ENCODE data around the gene MAGI2.

MAGI2 gene

GRCh38 chr7:79376299-79377025 is 77.0 kb downstream of the MAGI2 start:
- H3K27ac Mint-ChIP-seq, result no peak overlapping the region
- H3K36me3 Mint-ChIP-seq (ENCODE audit: low read depth), result no peaks in the 10 kb centered on the region
- H3K4me3 Mint-ChIP-seq, result no peak overlapping the region
- H3K4me1 Mint-ChIP-seq (ENCODE audit: low read depth), result no peaks in the 10 kb centered on the region
- no peak for DNase-seq
- peaks cover 6% of the 10 kb centered on the region for H3K9me3 Mint-ChIP-seq
- no peaks in the 10 kb centered on the region for H3K27me3 Mint-ChIP-seq

GRCh38 chr7:79361214-79361613 is 92.3 kb downstream of the MAGI2 start:
- H3K27me3 Mint-ChIP-seq, result no peaks in the 10 kb centered on the region
- DNase-seq, result no peak
- no peaks in the 10 kb centered on the region for H3K4me1 Mint-ChIP-seq (ENCODE audit: low read depth)
- peaks cover 5% of the 10 kb centered on the region for H3K9me3 Mint-ChIP-seq
- H3K4me3 Mint-ChIP-seq, result no peak overlapping the region
- H3K36me3 Mint-ChIP-seq (ENCODE audit: low read depth), result no peaks in the 10 kb centered on the region
- no peak overlapping the region for H3K27ac Mint-ChIP-seq

- no peak for DNase-seq
- Mint-ChIP-seq H3K27me3 (no peaks in the 10 kb centered on the region), H3K27ac (no peak overlapping the region), H3K9me3 (peaks cover 5% of the 10 kb centered on the region), H3K36me3 (ENCODE audit: low read depth) (no peaks in the 10 kb centered on the region), H3K4me3 (no peak overlapping the region), H3K4me1 (ENCODE audit: low read depth) (no peaks in the 10 kb centered on the region)
Measured at GRCh38 chr7:79359827-79360226, 93.6 kb downstream of the MAGI2 start.

GRCh38 chr7:79357101-79357500 is 96.4 kb downstream of the MAGI2 start:
- no peaks in the 10 kb centered on the region for H3K4me1 Mint-ChIP-seq (ENCODE audit: low read depth)
- H3K36me3 Mint-ChIP-seq (ENCODE audit: low read depth), result no peaks in the 10 kb centered on the region
- peaks cover 4% of the 10 kb centered on the region for H3K9me3 Mint-ChIP-seq
- no peak for DNase-seq
- no peaks in the 10 kb centered on the region for H3K27me3 Mint-ChIP-seq
- no peak overlapping the region for H3K27ac Mint-ChIP-seq
- H3K4me3 Mint-ChIP-seq, result no peak overlapping the region

- Mint-ChIP-seq H3K27me3 (no peaks in the 10 kb centered on the region), H3K36me3 (ENCODE audit: low read depth) (no peaks in the 10 kb centered on the region), H3K4me1 (ENCODE audit: low read depth) (no peaks in the 10 kb centered on the region), H3K27ac (no peak overlapping the region), H3K9me3 (no peaks in the 10 kb centered on the region), H3K4me3 (no peak overlapping the region)
- DNase-seq, result no peak
Measured at GRCh38 chr7:79353720-79354468, 99.6 kb downstream of the MAGI2 start.

- H3K27ac Mint-ChIP-seq, result no peak overlapping the region
- no peaks in the 10 kb centered on the region for H3K27me3 Mint-ChIP-seq
- no peak for DNase-seq
Measured at GRCh38 chr7:79352323-79352722, 101.1 kb downstream of the MAGI2 start.

GRCh38 chr7:79347351-79347750 is 106.1 kb downstream of the MAGI2 start:
- DNase-seq, result no peak
- H3K27me3 Mint-ChIP-seq, result no peaks in the 10 kb centered on the region
- no peaks in the 10 kb centered on the region for H3K4me1 Mint-ChIP-seq (ENCODE audit: low read depth)
- H3K27ac Mint-ChIP-seq, result no peak overlapping the region
- no peaks in the 10 kb centered on the region for H3K9me3 Mint-ChIP-seq
- H3K36me3 Mint-ChIP-seq (ENCODE audit: low read depth), result no peaks in the 10 kb centered on the region
- no peak overlapping the region for H3K4me3 Mint-ChIP-seq

More at GRCh38 chr7:79352323-79352722, 101.1 kb downstream of the MAGI2 start:
- Mint-ChIP-seq H3K9me3 (no peaks in the 10 kb centered on the region), H3K4me1 (ENCODE audit: low read depth) (no peaks in the 10 kb centered on the region), H3K4me3 (no peak overlapping the region), H3K36me3 (ENCODE audit: low read depth) (no peaks in the 10 kb centered on the region)

- H3K27me3 Mint-ChIP-seq, result no peaks in the 10 kb centered on the region
- no peaks in the 10 kb centered on the region for H3K4me1 Mint-ChIP-seq (ENCODE audit: low read depth)
- no peak overlapping the region for H3K4me3 Mint-ChIP-seq
- H3K9me3 Mint-ChIP-seq, result peaks cover 6% of the 10 kb centered on the region
- H3K36me3 Mint-ChIP-seq (ENCODE audit: low read depth), result no peaks in the 10 kb centered on the region
- no peak overlapping the region for H3K27ac Mint-ChIP-seq
- DNase-seq, result no peak
Measured at GRCh38 chr7:79341902-79342301, 111.6 kb downstream of the MAGI2 start.

- H3K36me3 Mint-ChIP-seq (ENCODE audit: low read depth), result no peaks in the 10 kb centered on the region
- no peaks in the 10 kb centered on the region for H3K4me1 Mint-ChIP-seq (ENCODE audit: low read depth)
- peaks cover 6% of the 10 kb centered on the region for H3K9me3 Mint-ChIP-seq
- no peak for DNase-seq
- H3K4me3 Mint-ChIP-seq, result no peak overlapping the region
- no peaks in the 10 kb centered on the region for H3K27me3 Mint-ChIP-seq
- no peak overlapping the region for H3K27ac Mint-ChIP-seq
Measured at GRCh38 chr7:79340212-79340611, 113.3 kb downstream of the MAGI2 start.

- Mint-ChIP-seq H3K9me3 (peaks cover 6% of the 10 kb centered on the region), H3K4me3 (no peak overlapping the region), H3K4me1 (ENCODE audit: low read depth) (no peaks in the 10 kb centered on the region), H3K27me3 (no peaks in the 10 kb centered on the region), H3K36me3 (ENCODE audit: low read depth) (no peaks in the 10 kb centered on the region), H3K27ac (no peak overlapping the region)
- no peak for DNase-seq
Measured at GRCh38 chr7:79339208-79339925, 114.1 kb downstream of the MAGI2 start.

- Mint-ChIP-seq H3K9me3 (peaks cover 6% of the 10 kb centered on the region), H3K27me3 (no peaks in the 10 kb centered on the region), H3K4me1 (ENCODE audit: low read depth) (no peaks in the 10 kb centered on the region), H3K36me3 (ENCODE audit: low read depth) (no peaks in the 10 kb centered on the region), H3K4me3 (no peak overlapping the region), H3K27ac (no peak overlapping the region)
- no peak for DNase-seq
Measured at GRCh38 chr7:79337717-79338116, 115.8 kb downstream of the MAGI2 start.

GRCh38 chr7:79334841-79335240 is 118.6 kb downstream of the MAGI2 start:
- Mint-ChIP-seq H3K27me3 (no peaks in the 10 kb centered on the region), H3K27ac (no peak overlapping the region), H3K9me3 (peaks cover 3% of the 10 kb centered on the region), H3K4me3 (no peak overlapping the region), H3K4me1 (ENCODE audit: low read depth) (no peaks in the 10 kb centered on the region), H3K36me3 (ENCODE audit: low read depth) (no peaks in the 10 kb centered on the region)
- no peak for DNase-seq

- Mint-ChIP-seq H3K9me3 (peaks cover under 1% of the 10 kb centered on the region), H3K27me3 (no peaks in the 10 kb centered on the region), H3K4me3 (no peak overlapping the region), H3K27ac (no peak overlapping the region), H3K4me1 (ENCODE audit: low read depth) (no peaks in the 10 kb centered on the region), H3K36me3 (ENCODE audit: low read depth) (no peaks in the 10 kb centered on the region)
- DNase-seq, result no peak
Measured at GRCh38 chr7:79334334-79334733, 119.1 kb downstream of the MAGI2 start.

GRCh38 chr7:79332091-79332490 is 121.4 kb downstream of the MAGI2 start:
- Mint-ChIP-seq H3K9me3 (peaks cover 3% of the 10 kb centered on the region), H3K4me3 (no peak overlapping the region), H3K4me1 (ENCODE audit: low read depth) (no peaks in the 10 kb centered on the region), H3K36me3 (ENCODE audit: low read depth) (no peaks in the 10 kb centered on the region), H3K27me3 (no peaks in the 10 kb centered on the region), H3K27ac (no peak overlapping the region)
- DNase-seq, result no peak

- H3K27me3 Mint-ChIP-seq, result no peaks in the 10 kb centered on the region
- H3K36me3 Mint-ChIP-seq (ENCODE audit: low read depth), result no peaks in the 10 kb centered on the region
- no peak overlapping the region for H3K4me3 Mint-ChIP-seq
- H3K9me3 Mint-ChIP-seq, result peaks cover 3% of the 10 kb centered on the region
- H3K4me1 Mint-ChIP-seq (ENCODE audit: low read depth), result no peaks in the 10 kb centered on the region
- H3K27ac Mint-ChIP-seq, result no peak overlapping the region
- no peak for DNase-seq
Measured at GRCh38 chr7:79329464-79329863, 124.0 kb downstream of the MAGI2 start.
